Measurements from ENCODE around the gene ELMOD1.

ELMOD1 gene

GRCh38 chr11:107562647-107563208, 28.2 kb upstream of the ELMOD1 start (continued):
- TF ChIP-seq PRDM10 (tag by site-specific recombination; IDR thresholded peaks at IDR 0.05) = no peak
- TF ChIP-seq ZEB2 (tag by site-specific recombination; IDR thresholded peaks at IDR 0.05) = 0 out of 2 replicates have a peak, but pooled peaks have one; percentile 17
- TF ChIP-seq SP7 (tag by site-specific recombination; IDR thresholded peaks at IDR 0.05) = 0 out of 2 replicates have a peak, but pooled peaks have one; percentile 18
- 0 out of 2 replicates have a peak, but pooled peaks have one; percentile 18 for TF ChIP-seq ZNF629 (tag by site-specific recombination; IDR thresholded peaks at IDR 0.05)
- TF ChIP-seq ZNF600 (tag by site-specific recombination; IDR thresholded peaks at IDR 0.05) = no peak
- TF ChIP-seq ATF2 (tag by site-specific recombination; IDR thresholded peaks at IDR 0.05; ENCODE audit: low read depth) = no peak
- TF ChIP-seq ZNF266 (tag by site-specific recombination; IDR thresholded peaks at IDR 0.05; ENCODE audit: low read depth) = no peak
- no peak for TF ChIP-seq ZSCAN30 (tag by site-specific recombination; IDR thresholded peaks at IDR 0.05)
- no peak for TF ChIP-seq ZFP3 (tag by site-specific recombination; IDR thresholded peaks at IDR 0.05; ENCODE audit: low read depth)
- TF ChIP-seq ZNF335 (tag by site-specific recombination; conservative IDR thresholded peaks at IDR 0.05) = peak; percentile 83
- no peak for TF ChIP-seq ZNF132 (tag by site-specific recombination; IDR thresholded peaks at IDR 0.05; ENCODE audit: borderline replicate concordance)
- no peak for TF ChIP-seq ZBTB8A (tag by site-specific recombination; IDR thresholded peaks at IDR 0.05)
- TF ChIP-seq GFI1B (tag by site-specific recombination; IDR thresholded peaks at IDR 0.05) = no peak
- TF ChIP-seq, protein P1, sequence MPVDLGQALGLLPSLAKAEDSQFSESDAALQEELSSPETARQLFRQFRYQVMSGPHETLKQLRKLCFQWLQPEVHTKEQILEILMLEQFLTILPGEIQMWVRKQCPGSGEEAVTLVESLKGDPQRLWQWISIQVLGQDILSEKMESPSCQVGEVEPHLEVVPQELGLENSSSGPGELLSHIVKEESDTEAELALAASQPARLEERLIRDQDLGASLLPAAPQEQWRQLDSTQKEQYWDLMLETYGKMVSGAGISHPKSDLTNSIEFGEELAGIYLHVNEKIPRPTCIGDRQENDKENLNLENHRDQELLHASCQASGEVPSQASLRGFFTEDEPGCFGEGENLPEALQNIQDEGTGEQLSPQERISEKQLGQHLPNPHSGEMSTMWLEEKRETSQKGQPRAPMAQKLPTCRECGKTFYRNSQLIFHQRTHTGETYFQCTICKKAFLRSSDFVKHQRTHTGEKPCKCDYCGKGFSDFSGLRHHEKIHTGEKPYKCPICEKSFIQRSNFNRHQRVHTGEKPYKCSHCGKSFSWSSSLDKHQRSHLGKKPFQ (tag by site-specific recombination; IDR thresholded peaks at IDR 0.05) = no peak
- TF ChIP-seq PRDM1 (tag by site-specific recombination; IDR thresholded peaks at IDR 0.05) = 0 out of 2 replicates have a peak, but pooled peaks have one; percentile 17
- TF ChIP-seq ZBTB48 (tag by site-specific recombination; IDR thresholded peaks at IDR 0.05) = no peak
- TF ChIP-seq, protein P2, sequence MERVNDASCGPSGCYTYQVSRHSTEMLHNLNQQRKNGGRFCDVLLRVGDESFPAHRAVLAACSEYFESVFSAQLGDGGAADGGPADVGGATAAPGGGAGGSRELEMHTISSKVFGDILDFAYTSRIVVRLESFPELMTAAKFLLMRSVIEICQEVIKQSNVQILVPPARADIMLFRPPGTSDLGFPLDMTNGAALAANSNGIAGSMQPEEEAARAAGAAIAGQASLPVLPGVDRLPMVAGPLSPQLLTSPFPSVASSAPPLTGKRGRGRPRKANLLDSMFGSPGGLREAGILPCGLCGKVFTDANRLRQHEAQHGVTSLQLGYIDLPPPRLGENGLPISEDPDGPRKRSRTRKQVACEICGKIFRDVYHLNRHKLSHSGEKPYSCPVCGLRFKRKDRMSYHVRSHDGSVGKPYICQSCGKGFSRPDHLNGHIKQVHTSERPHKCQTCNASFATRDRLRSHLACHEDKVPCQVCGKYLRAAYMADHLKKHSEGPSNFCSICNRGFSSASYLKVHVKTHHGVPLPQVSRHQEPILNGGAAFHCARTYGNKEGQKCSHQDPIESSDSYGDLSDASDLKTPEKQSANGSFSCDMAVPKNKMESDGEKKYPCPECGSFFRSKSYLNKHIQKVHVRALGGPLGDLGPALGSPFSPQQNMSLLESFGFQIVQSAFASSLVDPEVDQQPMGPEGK (tag by site-specific recombination; IDR thresholded peaks at IDR 0.05) = no peak
- TF ChIP-seq ZNF302 (tag by site-specific recombination; IDR thresholded peaks at IDR 0.05; ENCODE audit: low read depth) = no peak
- TF ChIP-seq ZSCAN16 (tag by site-specific recombination; IDR thresholded peaks at IDR 0.05) = no peak
- TF ChIP-seq, protein P3, sequence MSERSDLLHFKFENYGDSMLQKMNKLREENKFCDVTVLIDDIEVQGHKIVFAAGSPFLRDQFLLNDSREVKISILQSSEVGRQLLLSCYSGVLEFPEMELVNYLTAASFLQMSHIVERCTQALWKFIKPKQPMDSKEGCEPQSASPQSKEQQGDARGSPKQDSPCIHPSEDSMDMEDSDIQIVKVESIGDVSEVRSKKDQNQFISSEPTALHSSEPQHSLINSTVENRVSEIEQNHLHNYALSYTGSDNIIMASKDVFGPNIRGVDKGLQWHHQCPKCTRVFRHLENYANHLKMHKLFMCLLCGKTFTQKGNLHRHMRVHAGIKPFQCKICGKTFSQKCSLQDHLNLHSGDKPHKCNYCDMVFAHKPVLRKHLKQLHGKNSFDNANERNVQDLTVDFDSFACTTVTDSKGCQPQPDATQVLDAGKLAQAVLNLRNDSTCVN (tag by site-specific recombination; optimal IDR thresholded peaks at IDR 0.05) = no peak
- no peak for TF ChIP-seq ZNF560 (tag by site-specific recombination; IDR thresholded peaks at IDR 0.05; ENCODE audit: borderline replicate concordance)
- TF ChIP-seq, protein P4, sequence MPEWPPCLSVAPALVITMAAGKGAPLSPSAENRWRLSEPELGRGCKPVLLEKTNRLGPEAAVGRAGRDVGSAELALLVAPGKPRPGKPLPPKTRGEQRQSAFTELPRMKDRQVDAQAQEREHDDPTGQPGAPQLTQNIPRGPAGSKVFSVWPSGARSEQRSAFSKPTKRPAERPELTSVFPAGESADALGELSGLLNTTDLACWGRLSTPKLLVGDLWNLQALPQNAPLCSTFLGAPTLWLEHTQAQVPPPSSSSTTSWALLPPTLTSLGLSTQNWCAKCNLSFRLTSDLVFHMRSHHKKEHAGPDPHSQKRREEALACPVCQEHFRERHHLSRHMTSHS (tag by site-specific recombination; IDR thresholded peaks at IDR 0.05) = no peak
- no peak for TF ChIP-seq ZNF138 (tag by site-specific recombination; IDR thresholded peaks at IDR 0.05; ENCODE audit: borderline replicate concordance)
- TF ChIP-seq AEBP2 (tag by site-specific recombination; IDR thresholded peaks at IDR 0.05; ENCODE audit: borderline replicate concordance) = no peak
- TF ChIP-seq ZBTB7A (tag by site-specific recombination; IDR thresholded peaks at IDR 0.05; ENCODE audit: low read depth) = no peak
- TF ChIP-seq ZNF501 (tag by site-specific recombination; IDR thresholded peaks at IDR 0.05) = no peak
- TF ChIP-seq ZNF416 (tag by site-specific recombination; IDR thresholded peaks at IDR 0.05) = no peak
- no peak for TF ChIP-seq ZNF580 (tag by site-specific recombination; IDR thresholded peaks at IDR 0.05)
